Melanocyte of skin (primary cell): ENCODE results near the gene GADD45A. TPM values are rescaled to one million over a fixed set of nuclear protein-coding genes. Genes with fewer than 3 reads are reported as not detected.

Experiments used
- small RNA-seq, 2 donors: library from RNA; depleted of rRNA; stranded (forward); fragments of <200 nt; gene quantifications; one replicate each; pipeline ENCODE3, GENCODE V24; 2012
- total RNA-seq, 2 donors: library from RNA; depleted of rRNA; stranded (reverse); fragments of >200 nt; gene quantifications; 2 replicates each; pipeline ENCODE4 v1.2.3, GENCODE V29; 2012

Gene GADD45A, protein sequence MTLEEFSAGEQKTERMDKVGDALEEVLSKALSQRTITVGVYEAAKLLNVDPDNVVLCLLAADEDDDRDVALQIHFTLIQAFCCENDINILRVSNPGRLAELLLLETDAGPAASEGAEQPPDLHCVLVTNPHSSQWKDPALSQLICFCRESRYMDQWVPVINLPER
- total RNA-seq = 10 to 100 TPM in 1 of 2 donors, 1 to 10 TPM in 1; 9.6 to 13.3 TPM

DNA sequence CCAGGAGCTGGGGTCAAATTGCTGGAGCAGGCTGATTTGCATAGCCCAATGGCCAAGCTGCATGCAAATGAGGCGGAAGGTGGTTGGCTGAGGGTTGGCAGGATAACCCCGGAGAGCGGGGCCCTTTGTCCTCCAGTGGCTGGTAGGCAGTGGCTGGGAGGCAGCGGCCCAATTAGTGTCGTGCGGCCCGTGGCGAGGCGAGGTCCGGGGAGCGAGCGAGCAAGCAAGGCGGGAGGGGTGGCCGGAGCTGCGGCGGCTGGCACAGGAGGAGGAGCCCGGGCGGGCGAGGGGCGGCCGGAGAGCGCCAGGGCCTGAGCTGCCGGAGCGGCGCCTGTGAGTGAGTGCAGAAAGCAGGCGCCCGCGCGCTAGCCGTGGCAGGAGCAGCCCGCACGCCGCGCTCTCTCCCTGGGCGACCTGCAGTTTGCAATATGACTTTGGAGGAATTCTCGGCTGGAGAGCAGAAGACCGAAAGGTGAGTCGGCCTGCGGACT lies at the start of gene GADD45A:
Gene GADD45A (plus strand): TSS at position 135 of the 491 bp plus-strand sequence. CDS start 294 bp downstream, at position 429.

Small RNAs within 50 kb of the gene (small RNA-seq; reads per million reads assigned to genes)
- gene RN7SL392P = 0 reads per million in 2 donors

Other genes starting within 250 kb of the GADD45A start
- gene GNG12, start 148.3 kb downstream of the GADD45A start, total RNA-seq = 100 to 1,000 TPM; 104 to 164 TPM